Loucy (cell line): ENCODE measurements around the gene SGO2.

Experiments used
- EZH2phosphoT487 ChIP-seq: fragments of 200-600 bp; IDR thresholded peaks from 2 replicates; pipeline ENCODE4 v1.6.1; 2018; ENCODE audit warnings: antibody characterized with exemption, mild to moderate bottlenecking, moderate library complexity, borderline replicate concordance
- TF ChIP-seq, protein P1 (sequence below): fragments of 200-600 bp; sonication (generic); conservative IDR thresholded peaks from 2 replicates; pipeline ENCODE4 v1.5.1; 2014; ENCODE audit warnings: mild to moderate bottlenecking, antibody characterized with exemption, low read length

- TF ChIP-seq, protein P1, sequence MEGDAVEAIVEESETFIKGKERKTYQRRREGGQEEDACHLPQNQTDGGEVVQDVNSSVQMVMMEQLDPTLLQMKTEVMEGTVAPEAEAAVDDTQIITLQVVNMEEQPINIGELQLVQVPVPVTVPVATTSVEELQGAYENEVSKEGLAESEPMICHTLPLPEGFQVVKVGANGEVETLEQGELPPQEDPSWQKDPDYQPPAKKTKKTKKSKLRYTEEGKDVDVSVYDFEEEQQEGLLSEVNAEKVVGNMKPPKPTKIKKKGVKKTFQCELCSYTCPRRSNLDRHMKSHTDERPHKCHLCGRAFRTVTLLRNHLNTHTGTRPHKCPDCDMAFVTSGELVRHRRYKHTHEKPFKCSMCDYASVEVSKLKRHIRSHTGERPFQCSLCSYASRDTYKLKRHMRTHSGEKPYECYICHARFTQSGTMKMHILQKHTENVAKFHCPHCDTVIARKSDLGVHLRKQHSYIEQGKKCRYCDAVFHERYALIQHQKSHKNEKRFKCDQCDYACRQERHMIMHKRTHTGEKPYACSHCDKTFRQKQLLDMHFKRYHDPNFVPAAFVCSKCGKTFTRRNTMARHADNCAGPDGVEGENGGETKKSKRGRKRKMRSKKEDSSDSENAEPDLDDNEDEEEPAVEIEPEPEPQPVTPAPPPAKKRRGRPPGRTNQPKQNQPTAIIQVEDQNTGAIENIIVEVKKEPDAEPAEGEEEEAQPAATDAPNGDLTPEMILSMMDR: no peak
- TF ChIP-seq EZH2phosphoT487: no peak
Measured at GRCh38 chr2:200482194-200482593, 43.8 kb upstream of the SGO2 start.
